Fibroblast of the aortic adventitia (primary cell): ENCODE data around the gene LHPP. TPM values are rescaled to one million over a fixed set of nuclear protein-coding genes. Genes with fewer than 3 reads are reported as not detected.

Experiments used
- DNase-seq: peaks from one replicate; pipeline ENCODE4 v3.0.0-alpha.2; 2010; ENCODE audit warnings: low read depth
- H3K4me3 ChIP-seq: 2 replicates; pipeline ENCODE4 v1.5.1; 2011; ENCODE audit warnings: low read depth, mild to moderate bottlenecking, control low read depth, low read length, moderate library complexity
- CTCF ChIP-seq: IDR thresholded peaks from 2 replicates; pipeline ENCODE4 v1.5.1; 2011; ENCODE audit warnings: mild to moderate bottlenecking, low read length, control low read depth, inconsistent platforms; ENCODE audit not compliant: insufficient read depth
- total RNA-seq: library from RNA; depleted of rRNA; stranded (reverse); fragments of >200 nt; gene quantifications from 2 replicates; pipeline ENCODE4 v1.2.3, GENCODE V29; 2012; ENCODE audit warnings: low replicate concordance

Gene LHPP
- total RNA-seq, 1 donor = 12.5 TPM

DNA sequence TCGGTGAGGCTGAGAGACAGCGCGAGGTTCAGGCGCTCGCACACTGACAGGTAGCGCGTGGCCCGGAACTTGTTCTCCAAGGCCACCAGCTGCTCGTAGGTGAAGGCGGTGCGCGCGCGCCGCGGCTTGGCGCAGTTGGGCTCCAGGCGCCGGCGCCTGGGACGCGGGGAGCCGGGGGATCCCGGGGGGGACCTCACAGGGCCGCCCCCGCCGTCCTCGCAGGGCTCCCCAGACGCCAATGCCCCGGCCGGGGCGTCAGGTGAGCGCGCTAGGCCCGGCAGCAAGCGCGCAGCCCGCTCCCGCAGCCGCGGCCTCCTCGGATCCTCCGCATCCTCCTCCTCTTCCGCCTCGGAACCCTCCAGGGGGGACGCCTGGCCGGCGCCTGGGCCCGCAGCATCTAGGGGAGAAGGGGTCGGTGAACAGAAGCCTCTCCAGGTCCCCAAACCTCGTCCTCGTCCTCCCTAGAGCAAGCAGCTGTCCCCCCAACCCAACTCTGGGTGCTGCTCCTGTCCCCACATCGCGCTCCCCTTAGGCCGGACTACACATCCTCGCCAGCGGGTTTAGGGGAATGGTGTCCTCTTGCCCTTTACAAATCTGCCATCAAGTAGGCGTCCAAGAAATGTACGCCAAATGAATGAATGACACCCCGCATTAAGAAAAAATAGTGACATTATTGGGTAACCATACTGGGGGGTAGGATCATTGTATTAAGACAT, 13.7 kb upstream of the LHPP start:
- no peak for TF ChIP-seq CTCF
- no peak overlapping the region for H3K4me3 ChIP-seq
- DNase-seq = no peak

GRCh38 chr10:124448696-124449169, 12.9 kb upstream of the LHPP start:
- TF ChIP-seq CTCF = no peak
- no peak overlapping the region for H3K4me3 ChIP-seq
- DNase-seq = no peak

- no peak for TF ChIP-seq CTCF
- no peak for DNase-seq
- no peak overlapping the region for H3K4me3 ChIP-seq
These were observed 12.2 kb upstream of the LHPP start for GRCh38 chr10:124449170-124450011.

DNA sequence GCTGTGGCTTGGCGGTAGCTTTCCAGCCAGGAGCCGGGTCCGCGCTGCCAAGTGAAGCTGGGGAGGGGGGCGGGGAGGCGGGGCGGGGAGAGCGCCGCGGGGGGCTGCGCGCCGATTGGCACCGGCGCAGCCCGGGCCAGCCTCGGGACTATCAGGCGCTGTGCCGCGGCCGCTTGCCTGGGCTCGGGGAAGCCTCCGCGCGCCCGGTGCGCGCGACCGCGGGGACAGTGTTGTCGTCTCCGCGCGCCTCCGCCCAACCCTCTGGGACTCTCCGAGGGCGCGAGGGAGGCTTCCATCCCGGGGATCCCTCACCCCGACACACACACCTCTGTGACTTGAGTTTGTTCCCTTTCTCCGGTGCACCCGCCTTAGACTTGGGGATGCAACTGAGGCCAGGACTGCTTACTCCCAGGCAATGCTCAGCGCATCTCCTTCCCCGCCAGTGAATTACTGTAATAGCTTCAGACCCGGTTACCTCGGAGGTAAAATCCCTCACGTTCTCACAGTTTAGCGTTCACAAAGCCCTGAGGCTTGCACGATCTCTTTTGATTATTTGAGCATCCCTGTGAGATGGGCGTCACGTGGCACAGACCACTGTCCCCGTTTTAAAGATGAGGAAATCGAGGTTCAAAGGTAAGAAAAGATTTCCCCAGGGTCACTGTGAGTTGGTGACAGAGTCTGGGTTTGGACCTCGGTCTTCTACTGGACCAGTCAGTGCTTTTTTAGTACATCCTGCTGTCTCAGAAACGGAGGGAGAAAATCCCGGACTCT, 11.4 kb upstream of the LHPP start, which contains the start of gene NKX1-2:
Gene NKX1-2, minus strand, starts transcription at position 24 of the 771 bp plus-strand sequence. CDS start 92 bp downstream, outside the sequence.
- no peak for TF ChIP-seq CTCF
- DNase-seq = no peak
- no peak within 1 kb of the TSS for H3K4me3 ChIP-seq

DNA sequence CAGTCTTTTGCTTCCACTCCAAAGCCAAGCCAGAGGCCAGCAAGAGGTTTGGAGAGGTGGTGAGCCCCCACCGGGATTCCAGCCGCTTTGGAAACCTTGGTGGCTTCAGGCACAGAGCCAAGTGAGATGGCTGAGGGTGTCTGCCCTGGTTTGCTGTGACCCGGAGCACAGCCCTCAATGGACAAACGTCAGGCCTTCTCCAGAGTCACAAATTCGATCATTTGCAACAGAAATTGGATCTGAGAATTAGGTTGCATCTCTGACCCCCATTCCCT, 10.9 kb upstream of the LHPP start:
- no peak overlapping the region for H3K4me3 ChIP-seq
- TF ChIP-seq CTCF = no peak
- no peak for DNase-seq

GRCh38 chr10:124451276-124451675, 10.3 kb upstream of the LHPP start:
- TF ChIP-seq CTCF = no peak
- H3K4me3 ChIP-seq = no peak overlapping the region
- DNase-seq = no peak
